Ovary (tissue), 3 donors: ENCODE results near the gene IDH3B.

Experiments
- POLR2A ChIP-seq: fragments of 450-650 bp; IDR thresholded peaks from one replicate; pipeline ENCODE4 v1.6.1; 2017; ENCODE audit warnings: antibody characterized with exemption, mild to moderate bottlenecking, moderate library complexity
- TF ChIP-seq, protein P1 (sequence below), 3 donors: fragments of 450-650 bp in 2 of 3; fragments of 200-600 bp in 1 of 3; IDR thresholded peaks; one replicate each; pipeline versions ENCODE4 v1.5.1 to v1.8.0; 2016 to 2022; ENCODE audit warnings: antibody characterized with exemption in 3 of 3, mild to moderate bottlenecking in 1 of 3
- donor health status: DM: no; HTN: no; CAD: no.

DNA sequence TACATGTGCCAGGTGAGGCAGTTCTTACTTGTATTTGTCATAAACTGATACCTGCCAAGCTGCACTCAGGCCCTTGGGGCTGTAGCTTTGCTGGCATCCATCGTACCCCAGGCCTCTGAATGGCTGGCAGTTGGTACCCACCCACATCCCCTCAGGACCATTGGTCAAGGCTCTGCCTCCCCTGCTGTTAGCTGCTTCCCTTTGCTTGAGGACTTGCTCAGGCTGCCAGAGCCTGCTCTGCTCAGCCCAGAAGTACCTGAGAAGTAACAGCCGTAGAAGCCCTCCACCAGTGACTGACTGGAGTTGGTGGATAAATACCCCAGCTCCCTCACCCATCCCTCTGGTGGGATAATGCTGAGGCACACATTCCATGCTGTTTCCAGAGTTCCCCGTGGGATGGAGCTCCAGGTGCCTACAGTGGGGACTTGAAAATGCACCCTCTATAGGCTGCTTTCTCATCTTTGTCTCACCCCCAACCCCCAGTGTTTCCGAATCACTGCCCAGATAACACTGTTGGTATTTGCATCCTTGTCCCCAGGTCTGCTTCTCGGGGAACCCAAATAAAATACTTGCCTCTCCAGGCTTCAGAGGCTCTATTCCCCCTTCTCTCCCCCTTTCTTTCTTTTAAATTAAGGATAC is 35.9 kb upstream of the IDH3B start:
- TF ChIP-seq, protein P1, sequence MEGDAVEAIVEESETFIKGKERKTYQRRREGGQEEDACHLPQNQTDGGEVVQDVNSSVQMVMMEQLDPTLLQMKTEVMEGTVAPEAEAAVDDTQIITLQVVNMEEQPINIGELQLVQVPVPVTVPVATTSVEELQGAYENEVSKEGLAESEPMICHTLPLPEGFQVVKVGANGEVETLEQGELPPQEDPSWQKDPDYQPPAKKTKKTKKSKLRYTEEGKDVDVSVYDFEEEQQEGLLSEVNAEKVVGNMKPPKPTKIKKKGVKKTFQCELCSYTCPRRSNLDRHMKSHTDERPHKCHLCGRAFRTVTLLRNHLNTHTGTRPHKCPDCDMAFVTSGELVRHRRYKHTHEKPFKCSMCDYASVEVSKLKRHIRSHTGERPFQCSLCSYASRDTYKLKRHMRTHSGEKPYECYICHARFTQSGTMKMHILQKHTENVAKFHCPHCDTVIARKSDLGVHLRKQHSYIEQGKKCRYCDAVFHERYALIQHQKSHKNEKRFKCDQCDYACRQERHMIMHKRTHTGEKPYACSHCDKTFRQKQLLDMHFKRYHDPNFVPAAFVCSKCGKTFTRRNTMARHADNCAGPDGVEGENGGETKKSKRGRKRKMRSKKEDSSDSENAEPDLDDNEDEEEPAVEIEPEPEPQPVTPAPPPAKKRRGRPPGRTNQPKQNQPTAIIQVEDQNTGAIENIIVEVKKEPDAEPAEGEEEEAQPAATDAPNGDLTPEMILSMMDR (IDR thresholded peaks at IDR 0.05), result no peak
- TF ChIP-seq POLR2A, result no peak
